ENCODE results near the gene ZDHHC18.

Gene ZDHHC18

DNA sequence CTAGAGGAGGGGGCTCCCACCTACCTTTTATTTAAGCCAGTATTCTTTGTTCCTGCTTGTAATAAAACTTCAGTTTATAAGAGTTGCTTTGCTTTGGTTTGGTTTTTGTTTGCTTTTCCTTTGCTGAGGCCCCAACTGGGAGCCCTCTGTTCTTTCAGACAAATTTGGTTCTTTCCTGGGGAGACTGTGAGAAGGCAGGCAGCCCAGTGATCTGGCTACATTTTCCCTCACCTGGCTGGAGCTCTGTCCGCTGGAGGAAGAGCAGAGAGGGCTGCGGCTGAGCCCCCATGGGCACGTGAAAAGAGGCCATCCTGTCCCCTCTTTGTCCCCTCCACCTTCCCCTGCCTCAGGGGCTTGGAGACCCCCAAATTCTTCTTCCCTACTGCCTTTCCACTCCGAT, 29.1 kb downstream of the ZDHHC18 start:
- Histone ChIP-seq H3F3A (ENCODE audit: insufficient read depth, low read length) (peaks cover 4% of the 10 kb centered on the region; the same call in 1 of the 2 replicates), H3K9me3 (replicated peaks; ENCODE audit: insufficient read depth, low read length) (no peaks in the 10 kb centered on the region), H3K9ac (ENCODE audit: low read length) (no peak overlapping the region), H3K4me2 (ENCODE audit: low read depth, low read length) (no peak overlapping the region), H3K36me3 (replicated peaks; ENCODE audit: insufficient read depth, low read length) (peaks cover 4% of the 10 kb centered on the region; the same call in 1 of the 2 replicates), H3K4me1 (ENCODE audit: low read length) (no peaks in the 10 kb centered on the region), H3K9me2 (replicated peaks; ENCODE audit: insufficient read depth, low read length) (no peaks in the 10 kb centered on the region), H4K20me1 (ENCODE audit: insufficient read depth, low read length) (no peaks in the 10 kb centered on the region), H3K4me3 (ENCODE audit: low read length) (no peak overlapping the region), H3K27ac (ENCODE audit: low read length) (no peak overlapping the region), H3K27me3 (replicated peaks; ENCODE audit: insufficient read depth, low read length) (no peaks in the 10 kb centered on the region), H2AFZ (ENCODE audit: low read length) (no peak overlapping the region), H3K79me2 (ENCODE audit: low read length) (no peaks in the 10 kb centered on the region)
- no peak for DNase-seq
- no peak for TF ChIP-seq EZH2phosphoT487 (IDR thresholded peaks at IDR 0.05; ENCODE audit: low read length)
- TF ChIP-seq, protein P1, sequence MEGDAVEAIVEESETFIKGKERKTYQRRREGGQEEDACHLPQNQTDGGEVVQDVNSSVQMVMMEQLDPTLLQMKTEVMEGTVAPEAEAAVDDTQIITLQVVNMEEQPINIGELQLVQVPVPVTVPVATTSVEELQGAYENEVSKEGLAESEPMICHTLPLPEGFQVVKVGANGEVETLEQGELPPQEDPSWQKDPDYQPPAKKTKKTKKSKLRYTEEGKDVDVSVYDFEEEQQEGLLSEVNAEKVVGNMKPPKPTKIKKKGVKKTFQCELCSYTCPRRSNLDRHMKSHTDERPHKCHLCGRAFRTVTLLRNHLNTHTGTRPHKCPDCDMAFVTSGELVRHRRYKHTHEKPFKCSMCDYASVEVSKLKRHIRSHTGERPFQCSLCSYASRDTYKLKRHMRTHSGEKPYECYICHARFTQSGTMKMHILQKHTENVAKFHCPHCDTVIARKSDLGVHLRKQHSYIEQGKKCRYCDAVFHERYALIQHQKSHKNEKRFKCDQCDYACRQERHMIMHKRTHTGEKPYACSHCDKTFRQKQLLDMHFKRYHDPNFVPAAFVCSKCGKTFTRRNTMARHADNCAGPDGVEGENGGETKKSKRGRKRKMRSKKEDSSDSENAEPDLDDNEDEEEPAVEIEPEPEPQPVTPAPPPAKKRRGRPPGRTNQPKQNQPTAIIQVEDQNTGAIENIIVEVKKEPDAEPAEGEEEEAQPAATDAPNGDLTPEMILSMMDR (IDR thresholded peaks at IDR 0.05; ENCODE audit: low read length) = no peak
- no peak for TF ChIP-seq EZH2 (optimal IDR thresholded peaks at IDR 0.05; ENCODE audit: low read depth, low read length)

DNA sequence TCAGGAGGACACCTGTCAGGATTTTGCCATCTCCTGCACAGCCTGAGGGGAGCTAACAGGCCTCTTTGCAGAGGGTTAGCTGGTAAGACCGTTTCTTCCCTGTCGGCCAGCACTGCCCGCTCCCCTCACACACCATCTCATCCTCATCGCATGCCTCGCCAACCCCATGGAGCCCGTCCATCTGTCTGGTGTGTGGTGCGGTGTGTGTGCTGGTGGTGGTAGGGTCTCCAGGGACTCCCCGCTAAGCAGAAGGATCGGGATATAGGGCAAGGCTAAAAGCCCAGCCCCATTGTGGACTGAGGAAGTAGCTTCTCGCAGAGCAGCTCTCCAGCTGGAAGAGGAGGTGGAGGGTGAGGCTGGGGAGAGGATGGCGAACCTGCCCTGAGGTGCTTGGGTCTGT, 29.7 kb downstream of the ZDHHC18 start:
- TF ChIP-seq EZH2 (optimal IDR thresholded peaks at IDR 0.05; ENCODE audit: low read depth, low read length) (no peak), EZH2phosphoT487 (IDR thresholded peaks at IDR 0.05; ENCODE audit: low read length) (no peak)
- TF ChIP-seq, protein P1 (IDR thresholded peaks at IDR 0.05; ENCODE audit: low read length) = no peak
- no peak overlapping the region for H2AFZ ChIP-seq (ENCODE audit: low read length)
- H3K27ac ChIP-seq (ENCODE audit: low read length) = no peak overlapping the region
- H3K79me2 ChIP-seq (ENCODE audit: low read length) = no peaks in the 10 kb centered on the region
- DNase-seq = no peak
- no peak overlapping the region for H3K4me2 ChIP-seq (ENCODE audit: low read depth, low read length)
- no peaks in the 10 kb centered on the region for H3K27me3 ChIP-seq (replicated peaks; ENCODE audit: insufficient read depth, low read length)
- H3K4me1 ChIP-seq (ENCODE audit: low read length) = no peaks in the 10 kb centered on the region
- H3K9me3 ChIP-seq (replicated peaks; ENCODE audit: insufficient read depth, low read length) = no peaks in the 10 kb centered on the region
- H4K20me1 ChIP-seq (ENCODE audit: insufficient read depth, low read length) = no peaks in the 10 kb centered on the region
- H3K9me2 ChIP-seq (replicated peaks; ENCODE audit: insufficient read depth, low read length) = no peaks in the 10 kb centered on the region
- peaks cover 4% of the 10 kb centered on the region; the same call in 1 of the 2 replicates for H3F3A ChIP-seq (ENCODE audit: insufficient read depth, low read length)
- H3K36me3 ChIP-seq (replicated peaks; ENCODE audit: insufficient read depth, low read length) = peaks cover 4% of the 10 kb centered on the region; the same call in 1 of the 2 replicates
- no peak overlapping the region for H3K4me3 ChIP-seq (ENCODE audit: low read length)
- H3K9ac ChIP-seq (ENCODE audit: low read length) = no peak overlapping the region

DNA sequence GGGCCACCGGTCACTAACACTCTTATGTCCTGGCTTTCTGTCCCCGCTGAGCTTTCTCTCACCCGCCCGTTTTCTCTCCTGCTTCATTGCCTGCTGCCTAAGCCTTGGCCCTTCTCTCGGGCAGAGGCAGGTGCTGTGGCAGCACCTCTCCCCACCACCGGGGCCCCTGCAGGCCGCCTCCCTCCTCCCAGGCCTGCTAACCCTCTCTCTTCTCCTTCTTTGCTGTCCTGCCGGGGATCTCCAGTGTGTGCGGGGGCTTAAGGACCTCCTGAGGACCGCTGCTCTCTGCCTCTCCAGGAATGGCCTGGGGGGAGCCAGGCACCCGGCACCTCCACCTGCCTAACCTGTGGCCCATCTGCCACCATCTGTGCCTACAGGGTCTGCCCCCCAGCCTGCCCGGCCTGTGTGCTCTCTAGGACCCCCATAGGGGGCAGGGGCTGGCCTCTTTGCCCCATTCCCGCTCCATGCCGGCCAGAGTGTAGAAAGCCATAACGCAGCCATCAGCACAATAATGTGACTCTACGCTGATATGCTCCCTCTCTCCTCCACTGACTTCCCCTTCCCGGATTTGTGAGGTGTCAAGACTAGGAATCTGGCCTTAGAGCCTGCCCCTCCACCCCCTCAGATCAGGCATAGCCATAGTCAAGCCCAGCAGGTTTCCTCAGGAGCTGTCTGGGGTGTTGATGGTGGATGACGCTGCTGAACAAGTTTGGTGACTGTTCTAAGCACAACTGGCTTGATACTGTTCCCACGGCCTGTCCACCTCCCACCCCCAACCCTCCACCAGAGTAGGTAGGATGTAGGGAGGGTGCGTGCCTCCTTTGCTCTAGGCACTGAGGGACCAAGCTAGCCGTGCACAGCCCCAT, 30.3 kb downstream of the ZDHHC18 start:
- H3K79me2 ChIP-seq (ENCODE audit: low read length) = no peaks in the 10 kb centered on the region
- H3K4me3 ChIP-seq (ENCODE audit: low read length) = no peak overlapping the region
- H3K9me2 ChIP-seq (replicated peaks; ENCODE audit: insufficient read depth, low read length) = no peaks in the 10 kb centered on the region
- TF ChIP-seq EZH2 (optimal IDR thresholded peaks at IDR 0.05; ENCODE audit: low read depth, low read length) = no peak
- TF ChIP-seq, protein P1 (IDR thresholded peaks at IDR 0.05; ENCODE audit: low read length) = no peak
- TF ChIP-seq EZH2phosphoT487 (IDR thresholded peaks at IDR 0.05; ENCODE audit: low read length) = no peak
- 0 out of 2 replicates have a peak, but pooled peaks cover under 1% of the 10 kb centered on the region for H3K4me1 ChIP-seq (ENCODE audit: low read length)
- H3K9ac ChIP-seq (ENCODE audit: low read length) = no peak overlapping the region
- peaks cover 4% of the 10 kb centered on the region; the same call in 1 of the 2 replicates for H3K36me3 ChIP-seq (replicated peaks; ENCODE audit: insufficient read depth, low read length)
- no peak overlapping the region for H2AFZ ChIP-seq (ENCODE audit: low read length)
- no peak overlapping the region for H3K4me2 ChIP-seq (ENCODE audit: low read depth, low read length)
- peaks cover 5% of the 10 kb centered on the region; the same call in 1 of the 2 replicates for H3F3A ChIP-seq (ENCODE audit: insufficient read depth, low read length)
- H3K9me3 ChIP-seq (replicated peaks; ENCODE audit: insufficient read depth, low read length) = no peaks in the 10 kb centered on the region
- no peak for DNase-seq
- no peaks in the 10 kb centered on the region for H4K20me1 ChIP-seq (ENCODE audit: insufficient read depth, low read length)
- H3K27ac ChIP-seq (ENCODE audit: low read length) = no peak overlapping the region
- no peaks in the 10 kb centered on the region for H3K27me3 ChIP-seq (replicated peaks; ENCODE audit: insufficient read depth, low read length)
